HG02885 (cell line): ENCODE results near the gene CLEC3A.
A peak's percentile ranks its signal among the peaks of the same experiment; 100 is the strongest.
"Not testable (repeated sequence)": the region's sequence is repeated elsewhere in the genome, so short reads cannot be mapped to it uniquely, and the experiment has no call there.

Source experiments
- ATAC-seq: cut with Tn5 transposase; IDR thresholded peaks from one replicate; pipeline ENCODE4 v1.9.1; 2021; ENCODE audit warnings: mild to moderate bottlenecking; ENCODE audit not compliant: unreplicated experiment, poor library complexity

CLEC3A gene

GRCh38 chr16:78022347-78023060 lies at the start of gene CLEC3A:
Gene CLEC3A, plus strand, starts transcription at chr16:78022548. Its CDS starts 79 bp downstream, at chr16:78022627.
- ATAC-seq, result no peak

- no peak for ATAC-seq
Observed at GRCh38 chr16:77974883-77975282, 47.5 kb upstream of the CLEC3A start.

GRCh38 chr16:77975942-77976341 lies 46.4 kb upstream of the CLEC3A start:
- no peak for ATAC-seq

GRCh38 chr16:77977339-77977738 lies 45.0 kb upstream of the CLEC3A start:
- ATAC-seq, result no peak

GRCh38 chr16:77985111-77985510 lies 37.2 kb upstream of the CLEC3A start:
- no peak for ATAC-seq

GRCh38 chr16:77986011-77986740 lies 36.2 kb upstream of the CLEC3A start:
- no peak for ATAC-seq

- ATAC-seq, result no peak
Observed at GRCh38 chr16:77987810-77988209, 34.5 kb upstream of the CLEC3A start.

GRCh38 chr16:77989846-77990245 lies 32.5 kb upstream of the CLEC3A start:
- no peak for ATAC-seq

- no peak for ATAC-seq
Observed at GRCh38 chr16:77991701-77992100, 30.6 kb upstream of the CLEC3A start.

- not testable (repeated sequence) for ATAC-seq
Observed at GRCh38 chr16:77992381-77992780, 30.0 kb upstream of the CLEC3A start.

- ATAC-seq, result no peak
Observed at GRCh38 chr16:77993111-77993985, 29.0 kb upstream of the CLEC3A start.

- no peak for ATAC-seq
Observed at GRCh38 chr16:77995843-77996455, 26.4 kb upstream of the CLEC3A start.

- no peak for ATAC-seq
Observed at GRCh38 chr16:77998350-77999023, 23.9 kb upstream of the CLEC3A start.

- no peak for ATAC-seq
Observed at GRCh38 chr16:78001451-78002025, 20.8 kb upstream of the CLEC3A start.

- peak; percentile 99 for ATAC-seq
Observed at GRCh38 chr16:78002915-78003538, 19.3 kb upstream of the CLEC3A start.

- ATAC-seq, result no peak
Observed at GRCh38 chr16:78004517-78004916, 17.8 kb upstream of the CLEC3A start.

GRCh38 chr16:78005881-78006280 lies 16.5 kb upstream of the CLEC3A start:
- ATAC-seq, result peak; percentile 39

- no peak for ATAC-seq
Observed at GRCh38 chr16:78007121-78007520, 15.2 kb upstream of the CLEC3A start.

- no peak for ATAC-seq
Observed at GRCh38 chr16:78024159-78024558, 1.8 kb downstream of the CLEC3A start.
